Mesenteric fat pad (tissue), 1 donor: Measurements from ENCODE around the gene OR51B2. TPM values are rescaled to one million over a fixed set of nuclear protein-coding genes. Genes with fewer than 3 reads are reported as not detected.

Source experiments
- DNase-seq: peaks from one replicate; pipeline ENCODE4 v3.0.0-alpha.2; 2020; ENCODE audit warnings: low spot score
- total RNA-seq: library from RNA; stranded (reverse); fragmentation: NEBNext Ultra II Directional; extraction: Animal tissue kit (Norgen Biotek cat#: 25700); gene quantifications from one replicate; pipeline ENCODE4 v1.2.1, GENCODE V29; 2021
- donor health status: DM: yes; HTN: yes; CAD: no.

OR51B2 gene
- total RNA-seq, 1 donor from 2014 or later = not detected

DNA sequence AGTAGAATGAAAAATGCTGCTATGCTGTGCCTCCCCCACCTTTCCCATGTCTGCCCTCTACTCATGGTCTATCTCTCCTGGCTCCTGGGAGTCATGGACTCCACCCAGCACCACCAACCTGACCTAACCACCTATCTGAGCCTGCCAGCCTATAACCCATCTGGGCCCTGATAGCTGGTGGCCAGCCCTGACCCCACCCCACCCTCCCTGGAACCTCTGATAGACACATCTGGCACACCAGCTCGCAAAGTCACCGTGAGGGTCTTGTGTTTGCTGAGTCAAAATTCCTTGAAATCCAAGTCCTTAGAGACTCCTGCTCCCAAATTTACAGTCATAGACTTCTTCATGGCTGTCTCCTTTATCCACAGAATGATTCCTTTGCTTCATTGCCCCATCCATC lies 39.5 kb downstream of the OR51B2 start:
- no peak for DNase-seq

DNA sequence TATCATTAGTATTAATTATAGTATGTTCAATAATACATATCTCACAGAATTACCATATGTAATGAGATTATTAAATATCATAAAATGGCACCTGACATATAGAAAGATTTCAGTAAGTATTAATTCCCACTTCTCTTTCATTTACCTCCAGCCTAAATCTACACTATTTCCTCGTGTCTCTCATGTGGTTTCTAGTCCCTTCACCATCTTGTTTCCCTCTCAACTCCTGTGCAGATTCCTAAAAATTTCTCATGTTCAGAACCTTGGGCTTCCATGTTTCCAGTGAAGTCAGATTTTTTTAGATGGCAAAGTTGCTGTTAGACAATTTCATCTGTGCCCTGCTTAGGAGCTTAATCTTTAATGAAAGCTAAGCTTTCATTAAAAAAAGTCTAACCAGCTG lies 40.2 kb downstream of the OR51B2 start:
- no peak for DNase-seq

DNA sequence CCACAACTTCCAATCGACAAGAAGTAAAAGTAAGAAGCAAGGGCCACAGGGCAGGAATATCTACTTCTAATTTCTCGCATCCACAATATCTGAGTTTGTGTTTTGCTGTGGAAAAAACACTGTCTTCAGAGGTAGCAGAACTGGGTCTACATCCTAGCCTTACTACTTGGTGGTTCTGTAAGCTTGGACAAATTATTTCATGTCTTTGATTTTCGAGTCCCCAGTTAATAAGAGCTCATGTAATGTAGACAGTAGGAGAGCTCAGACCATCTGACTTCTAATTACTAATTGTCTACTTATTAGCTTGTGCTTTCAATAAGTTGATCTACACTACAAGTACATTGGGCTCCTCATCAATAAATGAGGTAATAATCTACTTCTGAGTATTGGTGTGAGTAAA lies 41.0 kb downstream of the OR51B2 start:
- DNase-seq = no peak

DNA sequence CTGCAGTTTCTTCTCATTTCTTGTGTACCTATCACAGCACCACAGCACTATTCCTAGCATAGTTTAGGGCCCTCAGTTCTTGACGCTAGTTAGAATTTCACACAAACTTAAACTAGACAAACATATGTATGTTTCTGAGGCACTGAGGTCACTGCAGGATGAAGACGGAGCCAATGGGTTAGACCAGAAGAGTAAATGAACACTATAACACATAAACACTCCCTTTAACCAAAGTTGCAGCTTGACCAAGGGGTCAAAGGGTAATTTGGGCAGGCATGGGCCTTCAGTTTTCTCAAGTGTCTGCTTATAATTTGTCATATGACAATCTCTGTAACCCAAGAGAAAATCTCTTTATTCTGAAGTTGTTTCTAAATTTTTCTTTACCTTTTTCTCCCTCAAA lies 41.5 kb downstream of the OR51B2 start:
- DNase-seq = no peak

DNA sequence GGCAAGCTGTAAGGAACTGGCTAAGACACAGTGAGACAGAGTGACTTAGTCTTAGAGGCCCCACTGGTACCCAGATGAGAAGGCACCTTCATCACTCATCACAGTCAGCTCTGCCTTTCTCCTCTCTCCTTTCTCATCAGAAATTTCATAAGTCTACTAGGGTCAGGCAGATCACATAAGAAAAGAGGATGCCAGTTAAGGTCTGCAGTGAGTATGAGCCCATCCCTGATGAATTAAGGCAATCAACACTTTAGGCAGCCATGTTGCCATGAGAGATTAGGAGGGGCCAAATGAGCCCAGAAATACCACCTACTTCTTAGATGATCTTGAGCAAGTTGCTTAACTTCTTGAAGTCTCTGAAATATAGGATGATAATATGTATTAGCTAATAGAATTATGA lies 42.5 kb downstream of the OR51B2 start:
- DNase-seq = no peak

DNA sequence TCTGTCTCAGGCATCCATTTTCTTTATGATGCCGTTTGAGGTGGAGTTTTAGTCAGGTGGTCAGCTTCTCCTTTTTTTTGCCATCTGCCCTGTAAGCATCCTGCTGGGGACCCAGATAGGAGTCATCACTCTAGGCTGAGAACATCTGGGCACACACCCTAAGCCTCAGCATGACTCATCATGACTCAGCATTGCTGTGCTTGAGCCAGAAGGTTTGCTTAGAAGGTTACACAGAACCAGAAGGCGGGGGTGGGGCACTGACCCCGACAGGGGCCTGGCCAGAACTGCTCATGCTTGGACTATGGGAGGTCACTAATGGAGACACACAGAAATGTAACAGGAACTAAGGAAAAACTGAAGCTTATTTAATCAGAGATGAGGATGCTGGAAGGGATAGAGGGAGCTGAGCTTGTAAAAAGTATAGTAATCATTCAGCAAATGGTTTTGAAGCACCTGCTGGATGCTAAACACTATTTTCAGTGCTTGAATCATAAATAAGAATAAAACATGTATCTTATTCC lies 43.5 kb downstream of the OR51B2 start:
- no peak for DNase-seq

DNA sequence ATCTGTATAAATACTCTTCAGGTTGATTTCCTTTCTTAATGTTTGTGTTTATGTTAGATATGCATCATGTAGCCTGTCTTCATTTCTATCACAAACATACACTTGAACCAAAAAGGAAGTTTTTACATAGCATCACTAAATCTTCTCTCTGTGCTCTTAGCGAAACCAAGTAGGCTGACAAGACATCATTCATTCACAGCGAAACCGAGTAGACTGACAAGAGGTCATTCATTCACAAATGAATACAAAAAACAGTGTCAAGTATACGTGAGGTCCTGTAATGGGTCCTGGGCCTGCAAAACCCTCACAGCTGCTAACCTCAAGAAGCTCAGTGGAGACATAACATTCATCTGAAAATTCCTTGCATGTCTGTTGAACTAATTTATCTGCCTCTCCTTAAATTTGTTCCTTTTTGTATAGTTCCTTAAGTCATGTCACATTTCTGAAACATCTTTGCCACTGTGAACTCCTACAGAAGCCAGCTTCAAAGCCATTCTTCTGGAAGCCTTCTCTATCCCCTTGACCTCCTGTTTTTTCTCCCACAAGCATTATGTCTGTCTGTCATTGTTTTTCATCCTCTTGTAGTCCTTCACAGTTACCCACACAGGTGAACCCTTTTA lies 44.5 kb downstream of the OR51B2 start:
- DNase-seq = no peak

DNA sequence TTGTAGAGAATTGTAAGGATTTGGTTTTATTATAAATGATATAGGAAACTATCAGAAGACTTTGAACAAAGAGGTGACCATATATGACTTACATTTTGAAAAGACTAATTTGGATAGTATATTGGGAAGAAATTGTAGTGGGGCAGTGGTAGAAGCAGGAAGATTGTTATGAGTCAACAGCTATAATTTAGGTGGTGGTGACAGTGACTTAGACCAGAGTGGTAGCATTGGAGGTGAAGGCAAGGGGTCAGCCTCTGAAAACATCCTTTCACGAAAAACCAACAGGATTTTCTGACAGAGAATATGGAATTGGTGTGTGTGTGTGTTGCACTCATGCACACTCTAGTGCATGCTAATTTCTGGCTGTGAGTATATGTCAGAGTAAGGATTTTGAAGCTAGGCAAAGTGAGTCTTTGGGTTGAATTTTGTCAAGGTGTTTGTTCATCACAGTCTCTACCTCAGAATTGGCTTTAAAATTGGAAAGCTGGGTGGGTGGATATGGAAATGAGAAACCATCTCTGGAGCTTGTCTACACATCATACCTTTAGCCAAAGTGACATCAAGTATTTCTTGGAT lies 46.2 kb downstream of the OR51B2 start:
- no peak for DNase-seq

DNA sequence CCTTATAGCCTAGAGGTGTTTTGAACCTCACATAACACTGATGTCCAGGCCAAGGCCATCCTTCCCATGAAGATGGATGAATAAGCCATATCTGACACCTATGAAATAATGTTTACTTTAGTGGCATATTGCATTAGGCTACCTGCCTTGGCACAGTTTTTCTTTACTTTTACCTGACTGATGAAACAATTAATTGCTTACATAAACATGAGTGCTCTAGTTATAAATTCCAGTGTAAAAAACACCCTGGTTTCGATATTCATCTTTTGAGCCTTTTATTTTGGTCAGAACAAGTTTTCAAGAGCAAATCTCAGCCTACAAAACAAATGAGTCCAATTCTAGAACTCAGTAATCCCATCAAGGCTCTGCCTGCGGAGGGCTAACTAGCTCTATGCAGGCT lies 47.4 kb downstream of the OR51B2 start:
- no peak for DNase-seq

DNA sequence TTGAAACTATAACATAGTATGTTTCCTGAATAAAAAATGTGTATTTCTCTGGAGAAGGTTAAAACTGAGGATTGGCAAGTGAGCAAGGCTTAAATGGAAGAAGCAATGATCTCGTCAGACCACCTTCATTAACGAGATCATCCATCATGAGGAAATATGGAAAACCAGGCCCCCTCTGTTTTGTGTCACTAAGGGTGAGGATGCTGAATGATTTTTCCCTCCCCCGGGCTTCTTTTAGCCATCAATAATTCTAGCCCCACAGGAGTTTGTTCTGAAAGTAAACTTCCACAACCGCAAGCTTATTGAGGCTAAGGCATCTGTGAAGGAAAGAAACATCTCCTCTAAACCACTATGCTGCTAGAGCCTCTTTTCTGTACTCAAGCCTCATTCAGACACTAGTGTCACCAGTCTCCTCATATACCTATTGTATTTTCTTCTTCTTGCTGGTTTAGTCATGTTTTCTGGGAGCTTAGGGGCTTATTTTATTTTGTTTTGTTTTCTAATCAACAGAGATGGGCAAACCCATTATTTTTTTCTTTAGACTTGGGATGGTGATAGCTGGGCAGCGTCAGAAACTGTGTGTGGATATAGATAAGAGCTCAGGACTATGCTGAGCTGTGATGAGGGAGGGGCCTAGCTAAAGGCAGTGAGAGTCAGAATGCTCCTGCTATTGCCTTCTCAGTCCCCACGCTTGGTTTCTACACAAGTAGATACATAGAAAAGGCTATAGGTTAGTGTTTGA lies 48.6 kb downstream of the OR51B2 start:
- DNase-seq = no peak

DNA sequence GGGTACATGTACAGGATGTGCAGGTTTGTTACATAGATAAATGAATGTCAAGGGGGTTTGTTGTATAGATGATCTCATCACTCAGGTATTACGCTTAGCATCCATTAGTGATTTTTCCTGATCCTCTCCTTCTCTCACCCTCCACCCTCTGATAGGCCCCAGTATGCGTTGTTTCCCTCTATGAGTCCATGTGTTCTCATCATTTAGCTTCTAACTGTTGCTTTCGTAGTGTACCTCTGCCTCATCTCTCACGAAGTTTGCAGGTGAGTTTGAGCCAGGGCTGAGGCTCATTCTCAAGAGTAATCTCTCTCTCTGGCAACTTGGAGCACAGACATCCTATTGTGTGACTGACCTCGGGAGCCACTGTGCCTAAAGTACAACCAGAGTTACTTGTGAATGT lies 49.7 kb downstream of the OR51B2 start:
- DNase-seq = no peak

Other genes starting within 250 kb of the OR51B2 start
- gene OR52A5, start 185.9 kb downstream of the OR51B2 start, total RNA-seq = not detected
- not detected for gene OR52A1, start 169.5 kb downstream of the OR51B2 start, total RNA-seq
- gene OR51V1, start 123.6 kb downstream of the OR51B2 start, total RNA-seq = not detected
- gene HBB, start 97.2 kb downstream of the OR51B2 start, total RNA-seq = 346 TPM
- 0.80 TPM for gene HBD, start 89.8 kb downstream of the OR51B2 start, total RNA-seq
- gene HBG1, start 74.4 kb downstream of the OR51B2 start, total RNA-seq = not detected
- gene HBG2, start 69.5 kb downstream of the OR51B2 start, total RNA-seq = not detected
- gene HBE1, start 54.4 kb downstream of the OR51B2 start, total RNA-seq = not detected
- gene OR51B4, start 22.4 kb downstream of the OR51B2 start, total RNA-seq = not detected
- gene OR51B5, start 19.2 kb upstream of the OR51B2 start, total RNA-seq = not detected
- gene OR51B6, start 27.2 kb upstream of the OR51B2 start, total RNA-seq = not detected
- gene OR51M1, start 59.5 kb upstream of the OR51B2 start, total RNA-seq = not detected
- gene OR51Q1, start 97.8 kb upstream of the OR51B2 start, total RNA-seq = not detected
- gene OR51I1, start 117.2 kb upstream of the OR51B2 start, total RNA-seq = not detected
- not detected for gene OR51I2, start 125.0 kb upstream of the OR51B2 start, total RNA-seq
- gene OR52D1, start 164.4 kb upstream of the OR51B2 start, total RNA-seq = not detected
- gene UBQLN3, start 185.7 kb upstream of the OR51B2 start, total RNA-seq = 0.22 TPM
- 0.19 TPM for gene UBQLNL, start 192.4 kb upstream of the OR51B2 start, total RNA-seq
- gene OR52H1, start 224.2 kb upstream of the OR51B2 start, total RNA-seq = not detected